ENCODE data around the gene FBLN7.

Gene FBLN7

DNA sequence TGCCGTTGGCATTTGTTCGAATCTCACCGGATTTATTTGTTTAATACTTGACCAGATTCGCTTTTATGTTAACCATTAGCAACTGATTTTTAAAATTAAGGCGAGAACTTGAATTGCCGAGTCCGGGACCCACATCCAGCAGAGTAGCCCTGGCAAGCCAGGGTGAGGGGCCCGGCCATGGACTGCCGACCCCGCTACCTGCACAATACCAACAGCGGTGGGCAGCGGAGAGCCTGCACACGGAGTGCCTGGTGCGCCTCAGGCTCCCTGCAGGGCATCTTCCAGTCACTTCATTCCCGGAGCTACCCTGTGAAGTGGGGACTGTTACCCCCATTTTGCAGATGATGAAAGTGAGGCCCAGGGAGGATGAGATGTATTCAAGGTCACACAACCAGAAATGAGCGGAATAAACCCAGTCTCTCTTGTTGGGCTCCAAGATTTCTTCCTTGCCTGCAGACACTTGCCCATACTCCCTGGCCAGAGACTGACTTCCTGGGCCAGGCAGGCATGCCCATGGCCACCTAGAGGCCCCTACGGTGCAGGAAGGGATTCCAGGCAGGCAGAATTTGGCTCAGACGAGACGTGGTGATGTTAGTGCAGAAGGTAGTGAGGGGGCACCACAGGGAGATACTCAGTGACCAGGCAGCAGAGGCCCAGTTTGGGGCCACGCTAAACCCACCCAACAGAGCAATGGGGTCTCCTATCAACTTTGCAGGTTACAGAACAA, 2.9 kb downstream of the FBLN7 start:
- no peak for DNase-seq

- DNase-seq: no peak
Observed at GRCh38 chr2:112141626-112142007, 3.4 kb downstream of the FBLN7 start.

DNA sequence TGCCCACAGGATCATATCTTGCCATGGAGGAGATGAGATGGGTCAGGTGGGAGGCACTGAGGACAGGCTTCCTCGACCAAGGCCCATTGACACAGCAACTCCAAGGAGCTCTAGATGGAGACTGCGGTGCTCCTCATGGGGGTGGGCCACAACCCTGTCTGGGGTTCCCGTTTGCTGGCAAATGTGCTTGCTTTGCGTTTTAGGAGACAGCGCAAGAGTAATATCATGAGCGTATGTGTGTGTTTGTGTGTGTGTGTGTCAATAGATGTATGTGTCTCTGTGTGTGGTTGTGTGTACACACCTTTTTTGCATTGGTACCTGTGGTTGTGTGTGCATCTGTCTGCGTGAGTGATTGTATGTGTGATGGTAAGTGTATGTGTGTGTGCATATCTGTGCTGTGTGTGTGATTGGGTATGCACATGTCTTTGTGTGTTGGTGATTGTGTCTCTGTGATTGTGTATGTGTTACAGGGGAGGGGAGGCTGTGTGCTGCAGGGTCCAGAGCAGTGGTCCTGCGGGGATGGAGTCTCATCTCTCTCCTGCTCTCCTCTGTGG, 4.4 kb downstream of the FBLN7 start:
- DNase-seq: no peak

GRCh38 chr2:112143150-112143549, 5.0 kb downstream of the FBLN7 start:
- DNase-seq: no peak

- no peak for DNase-seq
Observed at GRCh38 chr2:112144966-112145365, 6.8 kb downstream of the FBLN7 start.

DNA sequence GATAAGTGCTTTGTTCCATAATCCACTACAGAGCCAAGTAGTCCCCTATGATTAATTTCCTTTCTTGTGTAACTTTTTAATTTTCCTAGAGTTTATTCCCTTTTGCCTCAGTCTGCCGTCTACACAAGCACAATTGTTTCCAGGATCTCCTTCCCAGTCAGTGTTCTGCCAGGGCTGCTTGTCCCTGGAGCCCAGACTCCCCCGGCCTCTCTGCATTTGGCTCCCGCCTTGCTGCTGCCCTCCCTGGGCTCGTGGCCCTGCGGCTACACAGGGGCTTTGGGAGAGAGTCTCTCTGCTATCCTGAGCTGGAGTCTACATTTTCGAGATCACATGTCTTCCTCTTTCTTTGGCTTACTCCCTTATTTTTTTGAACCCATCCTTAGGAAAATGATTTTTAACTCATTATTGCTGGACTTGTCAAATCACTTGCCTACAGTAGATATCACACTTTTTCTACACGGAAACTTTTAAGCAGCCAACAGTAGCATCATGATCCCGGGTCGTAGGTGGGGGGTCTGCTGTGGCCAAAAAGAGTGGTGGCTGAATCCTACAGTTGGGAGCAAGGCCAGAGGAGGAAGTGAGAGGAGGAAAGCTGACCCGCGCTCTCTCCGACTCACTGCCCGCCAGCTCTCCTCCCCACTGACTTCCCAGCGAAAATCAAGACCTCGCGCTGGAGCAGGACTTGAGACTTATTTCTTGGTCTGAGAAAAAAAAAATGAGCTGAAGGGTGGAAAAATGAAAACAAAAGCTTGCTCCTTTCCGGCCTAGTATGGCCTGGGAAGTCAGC, 9.4 kb downstream of the FBLN7 start:
- no peak for DNase-seq

- DNase-seq: no peak
Observed at GRCh38 chr2:112148477-112148876, 10.3 kb downstream of the FBLN7 start.

DNA sequence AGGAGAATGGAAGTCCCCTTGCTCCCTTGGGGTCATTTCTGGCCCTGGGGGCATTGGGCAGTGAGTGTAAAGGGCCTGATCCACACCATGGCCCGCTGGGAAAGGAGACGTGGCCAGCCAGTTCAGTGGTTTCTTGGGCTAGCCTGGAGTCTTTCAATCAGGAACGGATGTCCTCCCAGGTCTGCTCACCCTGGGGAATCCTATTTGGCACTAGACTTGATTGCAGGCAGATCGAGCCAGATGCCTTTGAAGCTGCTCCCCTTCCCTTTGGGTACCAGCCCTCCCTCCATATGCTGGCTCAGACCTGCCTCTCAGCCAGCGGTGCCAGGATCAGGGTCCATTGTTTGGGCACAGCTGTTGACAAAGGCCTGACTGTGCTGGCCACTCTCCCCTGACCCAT, 11.0 kb downstream of the FBLN7 start:
- DNase-seq: no peak

DNA sequence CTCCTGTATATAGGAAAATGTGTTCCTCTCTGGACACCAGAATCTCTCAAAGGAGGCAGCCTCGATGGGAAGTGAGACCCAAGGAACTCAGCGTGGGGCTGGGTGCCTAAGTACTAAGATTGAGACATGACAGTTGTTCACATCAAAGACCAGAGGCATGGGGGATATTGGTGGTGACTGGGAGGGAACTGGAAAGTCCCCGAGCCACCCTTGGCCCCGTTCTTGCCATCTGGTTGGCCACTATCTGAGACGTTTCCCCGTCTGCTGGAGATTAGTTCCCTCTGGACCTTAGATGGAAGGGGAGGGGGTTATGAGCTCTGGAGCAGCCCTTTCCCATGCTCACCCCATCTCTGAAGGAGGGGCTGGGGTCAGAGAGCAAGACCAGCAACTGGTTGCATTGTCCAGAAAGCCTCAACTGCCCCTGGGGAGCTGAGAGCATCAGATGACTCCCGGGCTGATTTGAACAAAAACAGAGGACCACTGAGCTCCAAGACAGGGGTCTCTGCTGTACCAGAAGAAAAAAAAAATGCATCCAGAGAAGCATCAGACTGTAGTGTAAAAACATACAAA, 11.8 kb downstream of the FBLN7 start:
- DNase-seq: no peak

DNA sequence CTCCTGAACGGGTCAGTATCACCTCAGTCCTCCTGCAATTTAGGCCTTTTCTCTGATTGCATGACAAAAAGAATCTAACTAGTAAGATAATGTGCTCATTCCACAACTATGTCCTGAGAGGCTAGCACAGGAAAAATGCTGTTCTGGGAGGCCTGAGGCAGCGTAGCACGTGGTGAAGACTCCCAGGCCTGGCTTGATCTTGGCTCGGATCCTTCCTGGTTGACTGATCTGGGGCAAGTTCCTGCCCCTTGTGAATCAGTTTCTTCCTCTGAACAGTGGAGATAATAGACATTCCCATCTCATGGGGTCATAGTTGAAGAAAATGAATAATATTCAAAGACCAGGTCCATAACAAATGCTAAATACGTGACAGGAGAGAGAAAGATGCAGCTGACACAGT, 12.3 kb downstream of the FBLN7 start:
- DNase-seq: no peak

DNA sequence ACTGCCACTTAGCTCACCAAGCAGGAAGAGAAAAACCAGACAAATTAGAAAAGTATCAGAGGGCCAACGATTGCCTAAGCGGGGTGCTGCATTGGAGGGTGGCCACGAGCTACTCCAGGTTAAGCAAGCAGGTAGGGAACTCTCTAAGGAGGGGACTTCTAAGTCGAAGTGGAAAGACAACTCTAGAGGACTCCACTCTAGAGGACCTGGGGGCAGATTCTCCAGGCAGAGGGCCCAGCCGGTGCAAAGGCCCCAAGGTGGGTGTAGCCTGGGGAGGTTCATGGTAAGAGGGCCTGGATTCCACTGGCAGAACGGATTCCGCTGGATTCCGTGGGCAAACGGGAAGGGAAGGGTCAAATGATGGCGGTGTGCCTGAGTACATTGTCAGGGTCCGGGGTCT, 12.7 kb downstream of the FBLN7 start:
- no peak for DNase-seq

- DNase-seq: no peak
Observed at GRCh38 chr2:112151271-112151670, 13.1 kb downstream of the FBLN7 start.

DNA sequence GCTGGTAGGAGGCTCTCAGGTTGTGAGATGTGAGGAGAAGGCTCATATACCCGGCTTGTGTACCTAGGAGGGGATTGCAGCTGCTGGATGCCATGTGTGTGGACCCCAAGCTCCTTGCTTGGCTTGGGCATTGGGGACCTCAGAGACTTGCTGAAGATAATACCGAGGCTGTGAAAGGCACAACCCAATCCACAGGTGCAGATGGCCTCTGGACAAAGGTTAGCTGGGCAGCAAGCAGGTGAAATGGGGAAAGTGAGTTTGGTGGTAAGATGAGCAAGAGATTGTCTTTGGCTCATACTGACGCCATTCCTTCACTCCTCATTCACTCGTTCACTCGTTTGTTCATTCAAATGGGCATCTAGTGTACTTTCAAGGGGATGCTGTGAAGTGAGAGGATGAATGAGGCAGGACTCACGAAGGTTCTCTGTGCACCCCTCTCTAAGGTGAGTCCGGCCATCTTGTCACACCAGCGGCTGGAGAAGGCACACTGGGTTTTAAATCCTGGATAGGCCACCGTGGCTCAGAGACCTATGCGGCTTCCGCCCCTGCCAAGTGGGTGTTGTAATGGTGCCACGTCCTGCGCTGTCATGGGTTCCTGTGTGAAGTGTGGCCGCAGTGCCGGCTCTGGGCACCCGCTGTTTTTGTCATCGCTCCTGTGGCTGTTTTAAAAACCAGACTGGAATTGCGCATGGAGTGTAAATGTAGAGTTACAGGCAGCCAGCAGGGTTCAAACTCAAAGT, 13.7 kb downstream of the FBLN7 start:
- DNase-seq: no peak

DNA sequence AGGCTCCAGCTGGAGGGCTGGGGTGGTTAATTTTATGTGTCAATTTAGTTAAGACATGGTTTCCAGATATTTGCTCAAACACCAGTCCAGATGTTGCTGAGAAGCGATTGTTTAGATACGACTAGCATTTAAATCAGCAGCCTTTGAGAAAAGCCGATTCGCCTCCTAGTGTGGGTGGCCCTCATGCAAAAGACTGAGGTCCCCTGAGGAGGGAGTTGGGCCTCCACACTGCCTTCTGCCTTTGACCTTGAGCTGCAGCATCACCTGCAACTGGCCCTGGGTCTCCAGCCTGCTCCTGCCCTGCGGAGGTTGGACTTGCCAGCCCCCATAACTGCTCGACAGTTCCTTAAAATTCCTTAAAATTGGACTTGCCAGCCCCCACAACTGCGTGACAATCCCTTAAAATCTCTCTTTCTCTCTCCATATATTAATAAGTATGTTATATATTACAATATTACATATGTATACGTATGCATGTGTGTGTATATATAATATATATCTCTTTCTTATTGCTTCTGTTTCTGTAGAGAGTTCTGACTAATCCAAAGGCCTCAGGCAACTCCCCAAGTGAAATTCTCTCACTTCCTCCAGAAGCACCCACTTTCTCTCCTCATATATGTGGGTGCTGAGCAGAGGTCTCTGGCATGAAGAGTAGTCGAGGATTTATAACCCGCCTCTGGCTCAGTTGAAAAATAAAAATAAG, 14.4 kb downstream of the FBLN7 start:
- DNase-seq: no peak

- no peak for DNase-seq
Observed at GRCh38 chr2:112153179-112153490, 14.9 kb downstream of the FBLN7 start.

GRCh38 chr2:112153501-112153900, 15.3 kb downstream of the FBLN7 start:
- no peak for DNase-seq

DNA sequence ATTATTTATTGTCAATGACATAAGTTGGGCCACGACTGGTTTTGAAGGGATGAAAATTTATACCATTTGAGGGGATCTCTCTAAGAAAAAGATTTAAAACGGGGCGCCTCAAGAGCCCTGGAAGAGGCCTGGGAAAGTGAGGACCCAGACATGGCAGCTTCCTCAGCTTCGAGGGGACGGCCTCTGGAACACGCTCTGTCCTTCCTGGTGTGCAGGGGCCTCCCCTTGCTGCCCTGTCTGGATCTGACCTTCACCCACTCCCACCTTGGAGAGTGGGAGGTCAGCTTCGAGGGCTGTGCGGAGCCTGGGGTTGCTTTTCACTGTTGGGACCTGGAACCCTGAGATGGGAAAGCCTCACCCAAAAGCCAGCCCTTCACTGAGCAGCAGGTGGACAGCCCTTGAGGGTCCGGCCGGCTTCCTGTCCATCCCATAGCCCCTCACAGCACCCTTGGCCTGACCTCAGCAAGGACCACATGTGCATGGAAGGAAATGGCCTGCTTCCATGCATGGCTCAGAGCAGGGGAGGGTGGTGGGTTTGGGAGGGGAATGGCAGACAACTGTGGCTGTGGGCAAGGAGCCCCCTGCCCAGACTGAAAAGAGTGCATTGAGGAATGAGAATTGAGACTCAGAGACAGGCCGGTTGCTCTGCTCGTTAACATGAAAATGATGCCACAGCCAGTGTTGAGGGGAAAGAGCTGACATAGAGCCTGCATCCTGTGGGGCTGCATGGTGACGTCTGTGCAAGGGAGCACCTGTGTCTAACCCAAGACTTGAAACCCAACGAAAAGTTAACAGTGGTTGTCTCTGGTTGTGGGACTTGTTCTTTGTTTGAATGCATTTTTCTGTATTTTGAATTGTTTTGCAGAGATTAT, 16.3 kb downstream of the FBLN7 start:
- DNase-seq: peak in 1 of 2 donors; percentile 21

DNA sequence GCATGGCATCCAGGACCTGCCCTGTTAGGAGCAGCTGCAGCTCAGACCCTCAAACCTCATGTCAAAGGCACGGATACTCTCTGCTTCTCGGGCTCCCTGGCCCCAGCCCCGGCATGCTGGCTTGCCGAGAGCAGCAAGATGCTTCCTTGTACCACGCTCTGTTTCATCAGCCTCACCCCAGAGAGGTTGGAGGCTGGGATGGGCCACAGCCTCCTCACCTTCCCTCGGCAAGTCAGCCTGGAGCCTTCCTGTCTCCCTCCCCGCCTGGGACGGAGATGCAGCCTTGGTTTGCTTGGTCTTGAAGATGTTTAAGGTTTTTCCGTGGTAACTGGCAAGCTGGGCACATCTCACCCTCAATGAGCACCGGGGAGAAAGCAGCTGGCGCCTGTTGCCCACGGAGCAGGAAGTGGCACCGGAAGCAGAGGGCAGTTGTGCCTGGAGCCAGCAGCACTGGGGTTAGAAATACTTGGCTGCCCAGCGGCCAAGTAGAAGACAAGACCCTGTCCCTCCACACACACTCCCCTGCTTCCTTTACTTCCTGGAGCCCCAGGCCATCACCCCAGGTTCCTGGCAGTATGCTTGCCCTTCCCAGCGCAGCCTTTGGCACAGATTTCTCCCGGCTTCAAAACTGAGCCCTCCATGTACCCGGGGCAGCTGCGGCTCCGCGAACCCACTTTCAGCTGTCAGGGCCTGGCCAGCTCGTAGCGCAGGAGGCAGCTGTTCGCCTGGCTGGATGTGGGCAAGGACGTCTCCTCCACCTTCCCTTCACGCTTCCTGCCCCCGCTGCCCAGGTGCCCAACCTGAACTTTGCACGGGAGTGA, 17.4 kb downstream of the FBLN7 start:
- peak in 1 of 2 donors; percentile 31 for DNase-seq

DNA sequence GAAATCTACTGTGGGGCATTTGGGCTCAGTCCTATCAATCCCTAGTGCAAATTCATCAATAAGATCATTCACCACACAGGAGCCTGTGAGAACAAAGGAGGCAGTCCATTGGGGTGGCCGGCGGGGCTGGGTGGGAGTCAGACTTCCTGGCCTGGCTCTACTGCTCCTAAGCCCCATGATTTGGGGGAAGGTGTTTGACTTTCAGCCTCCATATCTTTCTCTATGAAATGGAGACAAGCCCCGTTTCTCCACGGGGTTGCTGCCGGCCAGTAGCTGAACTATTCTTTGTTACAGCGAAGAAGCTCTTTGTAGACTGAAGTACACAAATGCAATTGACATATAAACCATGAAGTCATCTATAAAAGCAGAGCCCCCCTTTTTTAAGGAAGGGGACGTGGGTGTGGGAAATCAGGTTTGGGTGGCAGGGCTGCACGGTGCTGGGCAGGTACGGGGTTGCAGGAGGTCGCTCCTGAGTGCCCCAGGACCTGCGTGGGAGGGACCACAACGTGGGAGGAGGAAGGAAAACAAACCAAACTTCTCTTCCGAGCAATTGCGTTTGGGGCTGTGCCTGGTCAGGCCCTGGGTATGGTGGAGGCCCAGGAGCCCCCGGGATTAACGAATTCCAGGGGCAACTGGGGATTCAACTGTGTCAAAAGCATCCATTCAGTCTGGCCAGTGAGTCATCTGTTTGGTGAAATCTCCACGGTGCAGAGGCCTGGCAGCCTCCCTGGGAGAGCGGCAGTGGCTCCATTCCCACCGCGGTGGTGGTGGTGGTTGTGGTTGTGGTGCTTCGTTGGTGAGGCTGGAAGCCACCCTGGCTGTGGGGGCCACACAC, 18.2 kb downstream of the FBLN7 start:
- DNase-seq: peak in 1 of 2 donors; percentile 50

GRCh38 chr2:112157472-112157871, 19.3 kb downstream of the FBLN7 start:
- DNase-seq: no peak

Measured in stimulated activated CD4-positive, alpha-beta T cell treated with anti-CD3 and anti-CD28 coated beads, Interleukin-2, amount 100 ng/mL, for 48 hours (primary cell).